Measurements from ENCODE around the gene TOMM40.

- no peak for TF ChIP-seq CTCF (IDR thresholded peaks at IDR 0.05)
- TF ChIP-seq POLR2A (IDR thresholded peaks at IDR 0.05) = no peak
- no peak for TF ChIP-seq POLR2AphosphoS5 (IDR thresholded peaks at IDR 0.05)
These were observed 3.4 kb upstream of the TOMM40 start for GRCh38 chr19:44887648-44888047.
